GM12865 (cell line): ENCODE results near the gene CACNA1G.
A peak's percentile ranks its signal among the peaks of the same experiment; 100 is the strongest.

Source experiments
- DNase-seq: peaks from one replicate; pipeline ENCODE4 v3.0.0; 2010; ENCODE audit warnings: low read depth
- H3K4me3 ChIP-seq: 2 replicates; pipeline ENCODE4 v1.5.1; 2011; ENCODE audit warnings: mild to moderate bottlenecking, low read depth, low read length, control low read depth
- CTCF ChIP-seq: IDR thresholded peaks from 2 replicates; pipeline ENCODE4 v1.5.1; 2011; ENCODE audit warnings: low read length, control low read depth, low read depth, inconsistent platforms; ENCODE audit not compliant: insufficient read depth; ENCODE audit errors: missing control alignments

The CACNA1G gene

GRCh38 chr17:50631195-50631907, 70.8 kb downstream of the CACNA1G start:
- no peak for DNase-seq
- H3K4me3 ChIP-seq: no peak overlapping the region
- TF ChIP-seq CTCF: no peak

- H3K4me3 ChIP-seq: no peak overlapping the region; the same call in 1 of the 2 replicates
Observed at GRCh38 chr17:50631908-50632571, 71.5 kb downstream of the CACNA1G start.

GRCh38 chr17:50632637-50633036, 72.1 kb downstream of the CACNA1G start:
- TF ChIP-seq CTCF: no peak
- peak; percentile 80 for DNase-seq
- peak overlapping the region; percentile 42 for H3K4me3 ChIP-seq

More at GRCh38 chr17:50631908-50632571, 71.5 kb downstream of the CACNA1G start:
- no peak for TF ChIP-seq CTCF
- DNase-seq: peak; percentile 35

- no peak for DNase-seq
- H3K4me3 ChIP-seq: peak overlapping the region; percentile 42
- TF ChIP-seq CTCF: no peak
Observed at GRCh38 chr17:50633683-50634082, 73.2 kb downstream of the CACNA1G start.

GRCh38 chr17:50634224-50634914, 73.9 kb downstream of the CACNA1G start, which contains the start of gene ABCC3:
Gene ABCC3, plus strand, starts transcription at chr17:50634881. Its CDS starts 56 bp downstream, at chr17:50634937.
- DNase-seq: peak; percentile 24
- peak within 1 kb of the TSS; percentile 42 for H3K4me3 ChIP-seq
- no peak for TF ChIP-seq CTCF

- peak overlapping the region; percentile 42 for H3K4me3 ChIP-seq
- no peak for TF ChIP-seq CTCF
- no peak for DNase-seq
Observed at GRCh38 chr17:50634915-50635731, 74.6 kb downstream of the CACNA1G start.
